HepG2 (cell line): ENCODE measurements around the gene MAPRE3. TPM values are rescaled to one million over a fixed set of nuclear protein-coding genes. Genes with fewer than 3 reads are reported as not detected.
A peak's percentile ranks its signal among the peaks of the same experiment; 100 is the strongest.

ENCODE experiments used
- CAMTA2 ChIP-seq: sonication (generic); formaldehyde crosslinking; IDR thresholded peaks from 2 replicates; pipeline ENCODE4 v1.4.0; 2020; ENCODE audit warnings: mild to moderate bottlenecking, missing genetic modification reagents, borderline replicate concordance
- EP300 ChIP-seq, 3 experiments: sonication (generic) in 1 of 3; formaldehyde crosslinking in 1 of 3; IDR thresholded peaks; 2 replicates each; pipeline versions ENCODE4 v1.5.1 to v1.6.1; 2011 to 2020; ENCODE audit warnings: low read depth in 2 of 3, low read length in 2 of 3, borderline replicate concordance in 1 of 3, improper control_type of control experiment in 1 of 3, mild to moderate bottlenecking in 1 of 3, missing genetic modification reagents in 1 of 3, moderate library complexity in 1 of 3
- KDM5B ChIP-seq: sonication (generic); formaldehyde crosslinking; IDR thresholded peaks from 2 replicates; pipeline ENCODE4 v1.4.0; 2020; ENCODE audit warnings: missing genetic modification reagents, mild to moderate bottlenecking, borderline replicate concordance
- LBX2 ChIP-seq: sonication (generic); formaldehyde crosslinking; IDR thresholded peaks from 2 replicates; pipeline ENCODE4 v1.5.0; 2020; ENCODE audit warnings: missing genetic modification reagents, mild to moderate bottlenecking, borderline replicate concordance
- MXI1 ChIP-seq: IDR thresholded peaks from 3 replicates; pipeline ENCODE4 v1.6.1; 2012; ENCODE audit warnings: low read depth, low read length, inconsistent platforms, borderline replicate concordance
- NFE2L1 ChIP-seq: sonication (generic); formaldehyde crosslinking; IDR thresholded peaks from 2 replicates; pipeline ENCODE4 v1.4.0; 2020; ENCODE audit warnings: missing genetic modification reagents, mild to moderate bottlenecking, borderline replicate concordance
- TCF12 ChIP-seq, 2 experiments: fragments of 450-650 bp in 1 of 2; sonication (generic) in 1 of 2; formaldehyde crosslinking in 1 of 2; IDR thresholded peaks; 2 replicates each; pipeline versions ENCODE4 v1.6.1 to v1.8.0; 2017 to 2022; ENCODE audit warnings: antibody characterized with exemption in 1 of 2, mild to moderate bottlenecking in 1 of 2, missing genetic modification reagents in 1 of 2, moderate library complexity in 1 of 2
- TP53 ChIP-seq: sonication (generic); formaldehyde crosslinking; conservative IDR thresholded peaks from 2 replicates; pipeline ENCODE4 v1.4.0; 2020; ENCODE audit warnings: missing genetic modification reagents
- U2AF1 ChIP-seq: fragments of 200-400 bp; formaldehyde crosslinking; optimal IDR thresholded peaks from 2 replicates; pipeline ENCODE3; 2017; ENCODE audit warnings: mild to moderate bottlenecking, low read depth, low read length
- ZBTB21 ChIP-seq: sonication (generic); formaldehyde crosslinking; IDR thresholded peaks from 2 replicates; pipeline ENCODE4 v1.4.0; 2020; ENCODE audit warnings: missing genetic modification reagents
- ZNF136 ChIP-seq: sonication (generic); formaldehyde crosslinking; IDR thresholded peaks from 2 replicates; pipeline ENCODE4 v1.8.1; 2022; ENCODE audit warnings: low read depth, mild to moderate bottlenecking, moderate library complexity, missing genetic modification reagents
- ZNF207 ChIP-seq: fragments of 450-650 bp; IDR thresholded peaks from 2 replicates; pipeline ENCODE4 v1.6.1; 2016; ENCODE audit warnings: antibody characterized with exemption, borderline replicate concordance
- ZNF232 ChIP-seq: sonication (generic); formaldehyde crosslinking; IDR thresholded peaks from 2 replicates; pipeline ENCODE4 v1.4.0; 2020; ENCODE audit warnings: missing genetic modification reagents, borderline replicate concordance
- ZNF350 ChIP-seq: sonication (generic); formaldehyde crosslinking; IDR thresholded peaks from 2 replicates; pipeline ENCODE4 v1.4.0; 2020; ENCODE audit warnings: mild to moderate bottlenecking, low read depth, missing genetic modification reagents, borderline replicate concordance
- ZNF672 ChIP-seq: sonication (generic); formaldehyde crosslinking; IDR thresholded peaks from 2 replicates; pipeline ENCODE4 v1.8.1; 2022; ENCODE audit warnings: missing genetic modification reagents
- polyA plus RNA-seq, 8 experiments: library from polyadenylated mRNA; depleted of rRNA in 3 of 8; stranded (reverse) in 7 of 8; unstranded in 1 of 8; fragments of >200 nt; fragmentation: Illumina TruSeq in 4 of 8; extraction: Trizol in 4 of 8; gene quantifications; 2 replicates each; pipeline versions ENCODE4 v1.2.1 to v1.2.3, GENCODE V29; 2011 to 2016; ENCODE audit warnings: low read depth in 4 of 8, missing spikeins in 1 of 8, mixed read lengths in 1 of 8; ENCODE audit not compliant: insufficient read depth in 1 of 8
- total RNA-seq, 5 experiments: library from RNA; depleted of rRNA; stranded (reverse); fragments of >200 nt; fragmentation: Illumina TruSeq; extraction: Trizol; gene quantifications; 2 replicates each; pipeline ENCODE4 v1.2.3, GENCODE V29; 2016; ENCODE audit warnings: low read depth in 1 of 5
- TF ChIP-seq, protein P1 (sequence below): sonication (generic); formaldehyde crosslinking; IDR thresholded peaks from 2 replicates; pipeline ENCODE4 v1.9.0; 2021; ENCODE audit warnings: mild to moderate bottlenecking, missing genetic modification reagents
- TF ChIP-seq, protein P2 (sequence below): sonication (generic); formaldehyde crosslinking; IDR thresholded peaks from 2 replicates; pipeline ENCODE4 v1.5.0; 2020; ENCODE audit warnings: mild to moderate bottlenecking, missing genetic modification reagents

The MAPRE3 gene
- total and polyA plus RNA-seq, 2 of the 13 experiments (the other 11 are each of a cell fraction or from before 2014, with no cell fraction given) = 0.31 to 0.91 TPM

GRCh38 chr2:26970244-26970927 is at the start of gene MAPRE3 (continued):
- TF ChIP-seq, protein P1, sequence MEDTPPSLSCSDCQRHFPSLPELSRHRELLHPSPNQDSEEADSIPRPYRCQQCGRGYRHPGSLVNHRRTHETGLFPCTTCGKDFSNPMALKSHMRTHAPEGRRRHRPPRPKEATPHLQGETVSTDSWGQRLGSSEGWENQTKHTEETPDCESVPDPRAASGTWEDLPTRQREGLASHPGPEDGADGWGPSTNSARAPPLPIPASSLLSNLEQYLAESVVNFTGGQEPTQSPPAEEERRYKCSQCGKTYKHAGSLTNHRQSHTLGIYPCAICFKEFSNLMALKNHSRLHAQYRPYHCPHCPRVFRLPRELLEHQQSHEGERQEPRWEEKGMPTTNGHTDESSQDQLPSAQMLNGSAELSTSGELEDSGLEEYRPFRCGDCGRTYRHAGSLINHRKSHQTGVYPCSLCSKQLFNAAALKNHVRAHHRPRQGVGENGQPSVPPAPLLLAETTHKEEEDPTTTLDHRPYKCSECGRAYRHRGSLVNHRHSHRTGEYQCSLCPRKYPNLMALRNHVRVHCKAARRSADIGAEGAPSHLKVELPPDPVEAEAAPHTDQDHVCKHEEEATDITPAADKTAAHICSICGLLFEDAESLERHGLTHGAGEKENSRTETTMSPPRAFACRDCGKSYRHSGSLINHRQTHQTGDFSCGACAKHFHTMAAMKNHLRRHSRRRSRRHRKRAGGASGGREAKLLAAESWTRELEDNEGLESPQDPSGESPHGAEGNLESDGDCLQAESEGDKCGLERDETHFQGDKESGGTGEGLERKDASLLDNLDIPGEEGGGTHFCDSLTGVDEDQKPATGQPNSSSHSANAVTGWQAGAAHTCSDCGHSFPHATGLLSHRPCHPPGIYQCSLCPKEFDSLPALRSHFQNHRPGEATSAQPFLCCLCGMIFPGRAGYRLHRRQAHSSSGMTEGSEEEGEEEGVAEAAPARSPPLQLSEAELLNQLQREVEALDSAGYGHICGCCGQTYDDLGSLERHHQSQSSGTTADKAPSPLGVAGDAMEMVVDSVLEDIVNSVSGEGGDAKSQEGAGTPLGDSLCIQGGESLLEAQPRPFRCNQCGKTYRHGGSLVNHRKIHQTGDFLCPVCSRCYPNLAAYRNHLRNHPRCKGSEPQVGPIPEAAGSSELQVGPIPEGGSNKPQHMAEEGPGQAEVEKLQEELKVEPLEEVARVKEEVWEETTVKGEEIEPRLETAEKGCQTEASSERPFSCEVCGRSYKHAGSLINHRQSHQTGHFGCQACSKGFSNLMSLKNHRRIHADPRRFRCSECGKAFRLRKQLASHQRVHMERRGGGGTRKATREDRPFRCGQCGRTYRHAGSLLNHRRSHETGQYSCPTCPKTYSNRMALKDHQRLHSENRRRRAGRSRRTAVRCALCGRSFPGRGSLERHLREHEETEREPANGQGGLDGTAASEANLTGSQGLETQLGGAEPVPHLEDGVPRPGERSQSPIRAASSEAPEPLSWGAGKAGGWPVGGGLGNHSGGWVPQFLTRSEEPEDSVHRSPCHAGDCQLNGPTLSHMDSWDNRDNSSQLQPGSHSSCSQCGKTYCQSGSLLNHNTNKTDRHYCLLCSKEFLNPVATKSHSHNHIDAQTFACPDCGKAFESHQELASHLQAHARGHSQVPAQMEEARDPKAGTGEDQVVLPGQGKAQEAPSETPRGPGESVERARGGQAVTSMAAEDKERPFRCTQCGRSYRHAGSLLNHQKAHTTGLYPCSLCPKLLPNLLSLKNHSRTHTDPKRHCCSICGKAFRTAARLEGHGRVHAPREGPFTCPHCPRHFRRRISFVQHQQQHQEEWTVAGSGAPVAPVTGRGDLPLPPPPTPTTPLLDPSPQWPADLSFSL = no peak
- TF ChIP-seq MXI1 = peak; percentile 75; the same call in 2 of the 3 replicates
- no peak for TF ChIP-seq U2AF1
- no peak for TF ChIP-seq LBX2 (CRISPR knock-in tag)
- no peak for TF ChIP-seq ZNF207
- no peak for TF ChIP-seq ZBTB21 (CRISPR knock-in tag)
- no peak for TF ChIP-seq NFE2L1 (CRISPR knock-in tag)
- no peak for TF ChIP-seq ZNF136 (CRISPR knock-in tag)
- no peak for TF ChIP-seq TP53 (CRISPR knock-in tag)
- no peak for TF ChIP-seq CAMTA2 (CRISPR knock-in tag)
- TF ChIP-seq ZNF232 (CRISPR knock-in tag) = no peak
- TF ChIP-seq ZNF350 (CRISPR knock-in tag) = no peak
- no peak for TF ChIP-seq TCF12 (IDR thresholded peaks at IDR 0.05)
- no peak for TF ChIP-seq TCF12 (CRISPR knock-in tag; IDR thresholded peaks at IDR 0.05)
- no peak for TF ChIP-seq EP300 (IDR thresholded peaks at IDR 0.05; ENCODE audit: low read depth in 2 of 2, low read length in 2 of 2)
- no peak for TF ChIP-seq EP300 (CRISPR knock-in tag; IDR thresholded peaks at IDR 0.05; ENCODE audit: borderline replicate concordance)
- peak; percentile 59; the same call in 1 of the 2 replicates for TF ChIP-seq KDM5B (CRISPR knock-in tag)
- TF ChIP-seq ZNF672 (CRISPR knock-in tag) = no peak
- TF ChIP-seq, protein P2, sequence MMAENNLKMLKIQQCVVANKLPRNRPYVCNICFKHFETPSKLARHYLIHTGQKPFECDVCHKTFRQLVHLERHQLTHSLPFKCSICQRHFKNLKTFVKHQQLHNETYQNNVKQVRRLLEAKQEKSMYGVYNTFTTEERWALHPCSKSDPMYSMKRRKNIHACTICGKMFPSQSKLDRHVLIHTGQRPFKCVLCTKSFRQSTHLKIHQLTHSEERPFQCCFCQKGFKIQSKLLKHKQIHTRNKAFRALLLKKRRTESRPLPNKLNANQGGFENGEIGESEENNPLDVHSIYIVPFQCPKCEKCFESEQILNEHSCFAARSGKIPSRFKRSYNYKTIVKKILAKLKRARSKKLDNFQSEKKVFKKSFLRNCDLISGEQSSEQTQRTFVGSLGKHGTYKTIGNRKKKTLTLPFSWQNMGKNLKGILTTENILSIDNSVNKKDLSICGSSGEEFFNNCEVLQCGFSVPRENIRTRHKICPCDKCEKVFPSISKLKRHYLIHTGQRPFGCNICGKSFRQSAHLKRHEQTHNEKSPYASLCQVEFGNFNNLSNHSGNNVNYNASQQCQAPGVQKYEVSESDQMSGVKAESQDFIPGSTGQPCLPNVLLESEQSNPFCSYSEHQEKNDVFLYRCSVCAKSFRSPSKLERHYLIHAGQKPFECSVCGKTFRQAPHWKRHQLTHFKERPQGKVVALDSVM = no peak
